GM12872 (cell line): ENCODE results near the gene CDC34.

ENCODE experiments used
- CTCF ChIP-seq: IDR thresholded peaks from 3 replicates; pipeline ENCODE4 v1.5.1; 2011; ENCODE audit warnings: low read depth, mild to moderate bottlenecking, low read length, moderate library complexity; ENCODE audit not compliant: insufficient read depth

CDC34 gene, protein sequence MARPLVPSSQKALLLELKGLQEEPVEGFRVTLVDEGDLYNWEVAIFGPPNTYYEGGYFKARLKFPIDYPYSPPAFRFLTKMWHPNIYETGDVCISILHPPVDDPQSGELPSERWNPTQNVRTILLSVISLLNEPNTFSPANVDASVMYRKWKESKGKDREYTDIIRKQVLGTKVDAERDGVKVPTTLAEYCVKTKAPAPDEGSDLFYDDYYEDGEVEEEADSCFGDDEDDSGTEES

DNA sequence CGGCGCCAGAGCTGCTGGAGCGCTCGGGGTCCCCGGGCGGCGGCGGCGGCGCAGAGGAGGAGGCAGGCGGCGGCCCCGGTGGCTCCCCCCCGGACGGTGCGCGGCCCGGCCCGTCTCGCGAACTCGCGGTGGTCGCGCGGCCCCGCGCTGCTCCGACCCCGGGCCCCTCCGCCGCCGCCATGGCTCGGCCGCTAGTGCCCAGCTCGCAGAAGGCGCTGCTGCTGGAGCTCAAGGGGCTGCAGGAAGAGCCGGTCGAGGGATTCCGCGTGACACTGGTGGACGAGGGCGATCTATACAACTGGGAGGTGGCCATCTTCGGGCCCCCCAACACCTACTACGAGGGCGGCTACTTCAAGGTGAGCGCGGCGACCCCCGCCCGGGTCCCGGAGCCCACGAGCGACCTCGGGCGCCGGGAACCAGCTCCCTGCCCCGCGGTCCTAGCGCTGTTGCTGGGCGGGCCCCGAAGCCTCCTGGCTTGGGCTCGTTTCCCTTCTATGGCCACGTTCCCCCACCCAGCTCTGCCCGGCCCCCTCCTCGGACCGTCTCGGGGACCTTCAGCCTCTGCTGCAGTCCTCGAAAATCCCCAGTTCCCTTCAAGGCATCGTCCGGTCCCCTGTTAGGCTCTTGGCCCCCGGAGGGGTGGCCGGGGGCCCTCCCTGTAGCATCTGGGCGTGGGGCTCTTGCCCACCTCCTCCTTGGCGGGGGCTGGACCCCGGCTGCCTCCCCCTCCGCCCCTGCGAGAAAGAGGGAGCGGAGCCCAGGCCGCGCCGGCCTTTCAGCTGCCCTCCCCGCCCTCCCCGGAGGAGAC, at the start of gene CDC34:
Gene CDC34, plus strand, starts transcription at position 8 of the 808 bp plus-strand sequence. Its CDS starts 172 bp downstream, at position 180.
- no peak for TF ChIP-seq CTCF

- no peak for TF ChIP-seq CTCF
Observed at GRCh38 chr19:482186-483041, 49.1 kb upstream of the CDC34 start.

- no peak for TF ChIP-seq CTCF
Observed at GRCh38 chr19:483332-484072, 48.1 kb upstream of the CDC34 start.

DNA sequence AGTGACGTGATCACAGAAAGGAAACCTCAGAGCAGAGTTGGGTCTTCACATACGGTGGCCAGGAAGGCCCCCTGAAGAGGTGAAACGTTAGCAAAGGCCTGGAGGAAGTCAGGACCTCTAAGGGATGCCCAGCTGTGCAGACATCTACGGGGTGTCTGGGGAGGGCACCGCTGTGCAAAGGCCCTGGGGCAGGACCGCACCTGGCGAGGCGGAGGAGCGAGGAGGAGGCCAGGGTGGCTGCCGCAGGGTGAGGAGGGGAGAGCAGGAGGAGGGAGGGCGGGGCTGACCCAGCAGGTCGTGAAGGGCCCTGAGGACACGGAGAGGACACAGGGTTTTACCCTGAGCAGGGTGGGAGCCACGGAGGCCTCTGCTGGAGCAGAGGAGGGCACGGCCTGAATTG, 47.1 kb upstream of the CDC34 start:
- no peak for TF ChIP-seq CTCF

GRCh38 chr19:485077-485476, 46.5 kb upstream of the CDC34 start:
- no peak for TF ChIP-seq CTCF

GRCh38 chr19:485583-486236, 45.9 kb upstream of the CDC34 start:
- no peak for TF ChIP-seq CTCF
